Stimulated activated CD4-positive, alpha-beta T cell treated with anti-CD3 and anti-CD28 coated beads, Interleukin-1b, Interleukin-23, amount 100 ng/mL, for 1 hour (primary cell): ENCODE results near the gene RGS2.
A peak's percentile ranks its signal among the peaks of the same experiment; 100 is the strongest.

ENCODE experiments used
- DNase-seq, 2 donors: peaks; one replicate each; pipeline ENCODE4 v3.0.0-alpha.2; 2020; ENCODE audit warnings: low read depth in 2 of 2

RGS2 gene, protein sequence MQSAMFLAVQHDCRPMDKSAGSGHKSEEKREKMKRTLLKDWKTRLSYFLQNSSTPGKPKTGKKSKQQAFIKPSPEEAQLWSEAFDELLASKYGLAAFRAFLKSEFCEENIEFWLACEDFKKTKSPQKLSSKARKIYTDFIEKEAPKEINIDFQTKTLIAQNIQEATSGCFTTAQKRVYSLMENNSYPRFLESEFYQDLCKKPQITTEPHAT

DNA sequence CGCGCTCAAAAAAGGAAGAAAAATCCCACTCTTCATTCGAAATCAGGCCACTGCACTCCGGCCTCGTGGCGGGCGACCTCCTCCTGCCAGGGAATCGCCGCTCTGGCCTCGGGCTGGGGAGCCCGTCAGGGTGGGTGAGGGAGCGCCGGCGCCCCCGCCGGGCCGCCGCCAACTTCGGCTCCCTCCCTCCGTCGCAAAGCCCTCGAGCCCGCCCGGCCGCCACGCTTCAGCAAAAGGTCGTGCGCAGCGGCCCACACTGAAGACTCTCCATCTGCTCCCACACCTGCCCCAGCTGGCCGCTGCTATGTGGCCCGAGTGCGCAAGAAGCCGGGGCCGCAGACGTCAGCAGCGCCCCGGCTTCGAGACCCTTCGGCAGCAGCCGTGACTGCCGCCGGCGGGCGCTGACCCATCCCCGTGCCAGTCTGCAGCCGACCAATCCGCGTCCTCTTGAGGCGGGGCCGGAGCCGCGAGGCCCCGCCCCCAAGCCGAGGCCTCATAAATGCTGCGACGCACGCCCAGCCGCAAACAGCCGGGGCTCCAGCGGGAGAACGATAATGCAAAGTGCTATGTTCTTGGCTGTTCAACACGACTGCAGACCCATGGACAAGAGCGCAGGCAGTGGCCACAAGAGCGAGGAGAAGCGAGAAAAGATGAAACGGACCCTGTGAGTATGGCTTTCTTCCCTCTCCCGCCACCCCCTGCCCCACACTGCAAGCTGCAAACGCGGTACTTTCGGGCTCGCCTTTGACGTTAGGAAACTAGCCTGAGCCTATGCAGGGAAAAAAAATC lies at the start of gene RGS2:
TSS of gene RGS2 (plus strand) at position 522 of the 789 bp plus-strand sequence. CDS start at position 555, 33 bp downstream.
- DNase-seq, result peak; percentile 72 to 73

DNA sequence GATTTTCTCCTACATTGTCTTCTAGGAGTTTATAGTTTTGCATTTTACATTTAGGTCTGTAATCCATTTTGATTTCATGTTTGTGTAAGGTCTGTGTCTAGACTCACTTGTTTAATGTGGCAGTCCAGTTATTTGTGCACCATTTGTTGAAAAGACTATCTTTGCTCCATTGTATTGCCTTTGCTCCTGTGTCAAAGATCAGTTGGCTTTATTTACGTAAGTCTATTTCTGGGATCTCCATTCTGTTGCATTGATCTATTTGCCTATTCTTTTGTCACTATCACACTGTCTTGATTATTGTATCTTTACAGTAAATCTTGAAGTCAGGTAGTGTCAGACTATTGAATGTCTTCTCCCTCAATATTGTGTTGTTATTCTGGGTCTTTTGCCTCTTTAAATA lies 49.7 kb upstream of the RGS2 start:
- no peak for DNase-seq

DNA sequence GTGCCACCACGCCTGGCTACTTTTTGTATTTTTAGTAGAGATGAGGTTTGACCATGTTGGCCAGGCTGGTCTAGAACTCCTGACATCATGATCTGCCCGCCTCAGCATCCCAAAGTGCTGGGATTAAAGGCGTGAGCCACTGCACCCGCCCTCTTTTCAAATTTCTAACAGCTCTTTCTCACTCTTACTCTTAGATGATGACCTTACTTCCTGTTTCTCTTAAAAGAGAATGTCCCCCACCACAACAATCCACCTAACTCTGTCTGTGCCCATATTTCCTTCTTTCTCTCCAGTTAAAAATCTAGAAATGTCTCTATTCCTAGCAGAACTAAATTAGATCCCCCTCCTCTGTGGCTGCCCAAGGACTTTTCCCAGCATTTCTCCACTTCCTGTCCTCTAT lies 46.6 kb upstream of the RGS2 start:
- DNase-seq, result no peak

DNA sequence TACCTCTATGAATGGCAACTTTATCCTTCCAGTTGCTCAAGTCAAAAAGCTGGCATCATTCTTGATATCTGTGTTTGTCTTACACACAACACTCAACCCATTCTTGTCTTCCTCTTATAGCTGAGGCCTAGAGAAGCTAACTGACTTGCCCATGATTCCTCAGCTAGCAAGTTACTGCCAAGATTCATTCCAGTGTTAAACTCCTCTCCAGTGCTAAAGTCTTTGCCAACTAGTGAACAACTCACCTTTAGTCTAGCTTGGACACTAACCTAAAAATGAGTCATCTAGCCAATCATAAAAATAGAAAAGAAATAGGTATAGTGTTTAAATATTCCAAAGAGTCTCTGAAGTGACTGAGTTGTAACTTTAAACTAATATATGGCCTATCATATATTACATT lies 45.6 kb upstream of the RGS2 start:
- DNase-seq, result no peak

DNA sequence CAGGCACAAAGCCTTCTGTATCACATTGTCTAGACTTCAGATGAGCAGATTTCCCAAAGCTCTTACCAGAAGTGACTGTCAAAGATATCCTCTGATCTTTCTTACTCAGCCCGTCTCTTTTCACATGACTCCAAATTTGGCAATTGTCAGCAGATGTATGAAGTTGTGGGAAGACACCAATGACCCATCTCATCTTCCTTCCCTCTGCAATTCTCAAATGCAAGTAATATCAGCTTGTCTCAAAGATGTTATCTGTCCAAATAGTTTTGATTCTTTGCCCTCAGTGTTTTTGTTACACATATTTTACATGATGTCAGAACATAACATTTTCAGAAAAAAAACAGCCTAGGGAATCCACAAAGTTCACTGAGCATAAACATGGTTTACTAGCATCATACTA lies 45.1 kb upstream of the RGS2 start:
- DNase-seq, result no peak

DNA sequence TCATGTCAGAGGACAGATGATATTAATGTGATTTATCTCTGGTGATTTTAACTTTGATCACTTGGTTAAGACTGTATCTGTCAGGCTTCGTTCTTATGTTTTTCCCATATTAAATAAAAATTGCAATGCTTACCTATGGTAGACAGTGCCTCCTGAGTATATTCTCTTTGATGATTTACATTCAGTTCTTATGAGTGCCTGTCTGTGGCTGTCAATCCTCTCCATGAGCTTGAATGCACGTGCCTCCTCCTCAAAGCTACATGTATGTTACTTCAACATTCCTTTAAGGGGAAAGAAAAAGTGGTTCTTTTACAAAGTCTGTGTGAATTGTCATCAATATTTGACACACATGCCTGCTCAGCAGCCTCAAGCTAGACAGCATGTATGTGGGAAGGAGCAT lies 44.2 kb upstream of the RGS2 start:
- DNase-seq, result no peak

DNA sequence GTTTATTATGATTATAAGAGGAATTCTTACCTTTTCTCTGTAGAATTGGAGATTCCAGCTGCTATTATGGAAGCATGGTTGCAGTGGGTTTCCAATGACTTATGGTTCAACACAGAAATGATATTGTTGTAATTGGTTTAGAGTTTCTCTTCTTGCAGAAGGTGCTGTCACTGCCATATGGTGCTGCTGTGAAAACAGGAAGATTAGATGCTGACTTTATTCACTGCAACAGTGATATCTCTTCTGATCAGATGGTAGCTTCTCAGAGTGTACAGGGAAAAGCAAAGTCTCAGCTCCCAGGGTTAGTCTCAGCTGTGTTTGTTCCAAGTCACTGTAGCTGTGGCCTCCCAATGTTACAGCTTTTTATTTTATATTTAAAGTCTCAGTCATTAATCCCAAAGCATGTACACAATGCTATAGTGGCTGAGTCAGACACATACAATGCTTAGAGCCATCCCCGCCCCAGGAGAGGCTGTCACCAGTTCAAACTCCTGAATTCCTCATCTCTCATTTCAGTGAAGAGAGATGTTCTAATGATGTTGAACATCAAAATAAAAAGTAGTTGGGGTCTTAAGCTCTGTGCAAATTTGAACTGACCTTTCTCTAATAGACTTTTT lies 42.7 kb upstream of the RGS2 start:
- DNase-seq, result no peak

DNA sequence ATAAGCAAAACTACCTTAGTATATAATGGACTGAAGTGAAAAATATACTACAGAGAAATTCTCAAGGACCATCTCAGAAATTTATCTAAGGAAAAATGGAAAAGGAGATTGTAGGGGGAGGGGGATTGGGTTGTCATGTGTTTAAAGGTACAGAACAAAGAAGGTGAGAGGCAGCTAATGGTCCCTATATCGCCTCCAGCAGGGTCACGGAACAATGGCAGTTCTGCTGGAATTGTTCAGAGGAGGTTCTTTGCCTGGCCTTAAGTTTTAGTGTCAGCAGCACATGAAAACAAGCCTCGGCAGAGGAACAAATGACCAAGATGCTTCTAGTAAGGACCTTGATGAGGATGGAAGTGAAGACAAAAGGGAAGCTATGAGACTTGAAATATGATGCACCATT lies 42.0 kb upstream of the RGS2 start:
- DNase-seq, result no peak

DNA sequence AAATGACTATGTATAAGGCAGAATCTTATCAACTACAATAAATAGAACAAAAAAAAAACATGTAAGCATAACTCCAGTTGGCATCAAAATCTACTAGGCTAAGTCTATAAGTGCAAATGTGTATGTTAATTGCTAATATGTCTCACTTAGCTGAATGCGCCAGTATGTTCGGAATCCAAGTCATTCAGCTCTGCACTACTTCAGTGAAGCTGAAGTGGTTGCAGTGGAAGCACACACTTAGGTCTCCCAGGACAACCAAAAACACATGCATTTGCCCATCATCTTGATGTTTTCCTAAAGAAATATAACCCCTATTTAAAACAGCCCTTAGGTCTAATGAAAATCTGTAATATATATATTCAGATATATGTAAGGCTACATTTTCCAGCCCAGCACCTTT lies 41.0 kb upstream of the RGS2 start:
- DNase-seq, result no peak

DNA sequence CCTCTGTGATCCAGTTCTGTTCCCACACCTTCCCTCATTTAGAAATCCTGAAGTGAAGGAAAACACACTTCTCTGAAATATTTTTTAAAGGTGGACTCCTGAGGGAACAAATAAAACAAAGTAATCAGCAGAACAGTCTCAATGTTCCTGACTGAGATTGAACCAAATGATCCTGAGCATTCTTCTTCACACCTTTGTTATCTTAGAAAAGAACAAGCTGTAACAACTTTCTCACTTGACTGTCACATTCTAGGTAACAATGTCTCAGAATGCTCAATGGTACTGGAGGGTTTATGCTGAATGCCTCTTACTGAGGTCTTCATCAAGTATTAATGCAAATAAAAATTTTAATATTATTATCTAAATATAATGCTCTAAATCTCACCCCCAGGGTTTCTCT lies 40.4 kb upstream of the RGS2 start:
- DNase-seq, result no peak

DNA sequence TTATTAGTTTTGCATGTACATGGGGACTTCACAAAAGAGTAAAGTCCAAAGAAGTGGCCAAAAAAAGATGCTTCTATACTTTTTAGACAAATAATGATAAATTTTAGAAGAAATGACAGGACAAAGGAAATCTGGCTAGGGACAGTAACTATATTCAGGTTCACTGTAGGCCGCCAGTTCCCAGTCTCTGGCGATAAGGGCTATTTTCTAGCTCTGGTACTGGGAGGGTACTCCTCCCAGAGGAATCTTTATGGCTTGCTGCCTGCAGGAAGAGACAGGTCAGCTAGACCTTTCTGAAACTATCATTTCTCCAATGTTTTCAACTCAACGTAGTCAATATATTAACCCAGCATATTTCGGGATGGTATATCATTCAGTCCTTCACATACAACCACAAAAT lies 37.5 kb upstream of the RGS2 start:
- DNase-seq, result no peak

DNA sequence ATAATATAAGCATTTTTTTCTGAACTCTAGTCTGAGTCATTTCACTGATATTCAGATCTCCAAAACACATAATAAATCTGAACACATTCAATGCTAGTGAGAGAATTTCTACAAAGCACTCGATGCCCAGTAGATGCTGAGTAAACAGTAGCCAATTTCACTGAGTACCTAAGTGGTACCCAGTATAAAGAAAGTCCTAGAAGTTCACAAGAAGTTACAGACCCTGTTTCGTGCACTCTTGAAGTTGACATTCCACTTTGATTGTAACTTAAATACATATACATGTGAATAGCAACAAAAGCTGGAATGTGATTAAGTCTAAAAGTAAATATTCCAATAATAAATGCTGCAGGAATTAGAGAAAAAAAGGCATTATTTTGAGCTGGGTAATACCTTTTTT lies 33.2 kb upstream of the RGS2 start:
- DNase-seq, result no peak

DNA sequence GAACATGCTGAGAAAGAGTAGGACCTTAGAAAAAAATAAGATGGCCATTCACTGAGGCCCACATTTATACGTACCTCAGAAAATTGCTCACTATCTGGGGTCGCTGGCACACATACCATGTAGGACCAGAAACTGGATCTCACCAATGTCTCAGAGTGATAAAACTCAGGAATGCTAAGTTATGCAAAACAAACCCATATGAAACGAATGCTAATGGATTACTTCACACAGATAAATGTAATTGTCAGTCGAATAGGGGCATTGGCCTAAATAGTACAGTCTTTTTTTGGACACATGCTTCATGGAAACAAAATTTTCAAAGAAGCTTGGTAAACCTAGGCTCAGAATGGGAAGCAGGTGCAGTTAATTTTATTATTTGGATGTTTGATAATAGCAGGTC lies 32.6 kb upstream of the RGS2 start:
- no peak for DNase-seq

DNA sequence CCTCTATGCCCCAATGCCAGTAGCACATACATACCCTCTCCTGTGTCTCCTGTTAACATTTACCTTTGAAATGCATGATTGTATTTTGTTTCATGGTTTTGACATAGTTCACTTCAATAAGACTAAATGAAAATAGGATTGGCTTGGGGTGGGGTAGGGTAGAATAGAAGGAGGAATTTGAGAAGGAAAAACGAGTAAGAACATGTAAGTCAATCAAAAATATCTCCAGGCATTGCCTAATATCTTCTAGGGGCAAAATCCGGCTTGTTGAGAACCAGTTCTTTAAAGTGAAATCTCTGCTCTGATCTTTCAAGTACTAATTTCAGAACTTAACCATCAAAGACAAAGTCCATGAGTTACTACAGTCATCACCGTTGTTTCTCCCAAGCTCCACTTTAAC lies 31.8 kb upstream of the RGS2 start:
- no peak for DNase-seq

DNA sequence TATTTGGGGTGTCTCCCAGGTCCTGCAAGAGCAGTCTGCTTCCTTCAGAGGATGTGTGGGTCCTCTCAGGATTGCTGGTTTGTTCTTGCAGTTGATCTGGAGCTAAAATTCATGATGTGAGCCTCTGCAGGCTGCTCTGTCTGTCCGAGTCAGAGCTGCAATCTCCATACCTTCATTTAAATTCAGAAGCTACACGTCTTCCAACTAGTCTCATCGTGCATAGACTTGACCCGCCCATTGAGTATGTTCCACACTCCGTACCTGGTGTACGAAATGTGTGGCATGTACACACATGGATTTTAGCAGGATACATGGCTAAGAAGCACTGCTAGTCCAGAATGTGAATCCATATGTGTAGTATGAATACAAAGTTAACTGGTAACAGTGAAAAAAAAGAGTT lies 25.0 kb upstream of the RGS2 start:
- no peak for DNase-seq

DNA sequence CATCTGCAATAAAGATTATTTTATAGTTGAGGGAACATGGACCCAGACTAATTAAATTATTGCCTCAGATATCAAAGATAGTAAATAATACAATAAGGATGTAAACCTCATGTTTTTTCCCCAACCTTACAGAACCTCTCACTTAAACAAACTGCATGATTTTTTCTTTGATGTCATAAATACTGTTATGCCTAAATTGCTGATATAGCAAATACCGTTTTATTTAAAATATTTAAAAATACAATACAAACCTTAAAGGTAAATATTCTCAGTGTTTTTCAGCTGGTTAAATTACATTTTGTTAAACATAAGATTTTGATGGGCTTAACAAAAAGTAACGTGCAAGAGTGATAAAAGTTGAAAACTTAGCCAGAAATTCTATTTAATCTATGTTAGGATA lies 24.4 kb upstream of the RGS2 start:
- DNase-seq, result no peak

DNA sequence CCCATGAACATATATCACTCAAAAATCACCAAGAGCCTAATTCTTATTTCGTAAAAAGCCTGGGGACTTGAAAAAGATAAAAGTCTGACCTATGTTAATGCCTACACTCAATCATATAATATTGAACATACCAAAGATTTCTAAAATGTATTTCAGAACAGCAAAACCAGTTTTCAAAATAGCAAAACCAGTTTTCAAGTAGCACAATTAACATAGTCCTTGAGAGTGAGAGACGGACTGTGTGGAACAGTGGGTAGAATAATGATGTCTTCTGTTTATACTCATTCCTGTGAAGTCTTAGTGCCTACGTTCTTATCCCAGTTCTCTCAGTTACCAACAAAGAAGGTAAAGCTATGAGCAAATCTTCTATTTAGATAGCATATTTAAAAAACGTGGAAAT lies 22.3 kb upstream of the RGS2 start:
- DNase-seq, result no peak

DNA sequence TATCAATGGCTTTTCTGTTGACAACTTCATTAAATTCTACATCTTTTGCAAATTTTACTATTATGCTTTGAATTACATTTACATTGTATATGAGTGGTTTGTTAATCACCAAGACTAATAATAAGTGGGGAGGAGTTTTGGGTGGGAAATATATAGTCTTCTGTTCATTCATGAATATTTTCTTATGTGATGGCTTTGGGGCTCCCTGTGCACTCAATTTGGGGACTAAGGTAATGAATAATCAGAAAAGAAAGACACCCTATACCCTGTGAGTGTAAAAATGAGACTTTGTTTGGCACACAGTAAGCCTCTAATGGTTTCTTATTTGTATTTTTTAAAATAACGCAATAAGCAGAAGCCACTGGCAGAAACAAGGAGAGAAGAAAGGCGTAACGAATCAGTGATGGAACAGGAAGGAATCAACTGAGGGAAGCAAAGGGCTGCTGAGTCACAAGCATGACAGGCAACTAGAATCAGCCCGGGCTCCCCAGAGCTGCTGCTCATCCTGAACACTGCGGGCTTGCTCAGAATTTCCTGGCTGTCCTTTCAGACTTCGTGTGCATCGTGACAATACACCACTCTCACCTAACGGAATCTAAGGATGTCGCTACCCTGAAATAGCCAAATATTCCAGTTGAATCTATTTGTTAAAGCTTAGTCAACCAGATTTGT lies 20.8 kb upstream of the RGS2 start:
- no peak for DNase-seq

DNA sequence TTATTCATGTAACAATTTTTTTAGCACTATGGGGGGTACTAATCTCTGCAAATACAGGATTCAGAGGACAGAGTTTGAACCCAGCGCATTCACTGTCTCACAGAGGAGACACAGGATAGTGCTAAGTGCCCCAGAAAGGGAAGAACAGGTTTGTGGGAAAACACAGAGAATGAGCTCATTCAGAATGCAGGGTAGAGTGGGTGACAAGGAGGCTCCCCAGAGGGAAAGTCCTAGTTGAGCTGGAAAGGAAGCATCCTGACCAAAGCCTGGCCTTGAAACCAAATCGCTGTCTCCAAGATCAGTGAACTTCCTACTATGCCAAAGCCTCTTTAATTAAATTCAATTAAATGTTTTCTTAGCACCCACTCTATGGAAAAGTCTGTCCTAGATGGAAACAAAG lies 19.0 kb upstream of the RGS2 start:
- no peak for DNase-seq

DNA sequence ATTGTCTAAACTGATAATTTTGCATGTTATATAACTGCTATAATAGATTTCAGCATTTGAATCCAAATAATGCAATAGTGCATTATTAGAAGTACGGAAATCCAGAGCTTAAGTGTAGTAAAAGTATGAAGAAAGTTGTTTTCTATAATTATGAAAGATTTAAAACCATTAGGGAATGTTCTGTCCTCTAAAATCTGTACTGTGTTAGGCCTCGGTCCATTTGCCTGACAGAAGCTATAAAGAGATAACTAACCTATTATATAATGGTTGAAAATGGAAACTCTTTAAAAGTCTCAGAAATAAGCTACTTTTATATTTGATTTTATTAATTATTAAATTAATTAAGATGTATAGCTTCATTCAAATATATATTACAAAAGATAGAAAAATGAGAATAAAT lies 16.2 kb upstream of the RGS2 start:
- DNase-seq, result no peak

DNA sequence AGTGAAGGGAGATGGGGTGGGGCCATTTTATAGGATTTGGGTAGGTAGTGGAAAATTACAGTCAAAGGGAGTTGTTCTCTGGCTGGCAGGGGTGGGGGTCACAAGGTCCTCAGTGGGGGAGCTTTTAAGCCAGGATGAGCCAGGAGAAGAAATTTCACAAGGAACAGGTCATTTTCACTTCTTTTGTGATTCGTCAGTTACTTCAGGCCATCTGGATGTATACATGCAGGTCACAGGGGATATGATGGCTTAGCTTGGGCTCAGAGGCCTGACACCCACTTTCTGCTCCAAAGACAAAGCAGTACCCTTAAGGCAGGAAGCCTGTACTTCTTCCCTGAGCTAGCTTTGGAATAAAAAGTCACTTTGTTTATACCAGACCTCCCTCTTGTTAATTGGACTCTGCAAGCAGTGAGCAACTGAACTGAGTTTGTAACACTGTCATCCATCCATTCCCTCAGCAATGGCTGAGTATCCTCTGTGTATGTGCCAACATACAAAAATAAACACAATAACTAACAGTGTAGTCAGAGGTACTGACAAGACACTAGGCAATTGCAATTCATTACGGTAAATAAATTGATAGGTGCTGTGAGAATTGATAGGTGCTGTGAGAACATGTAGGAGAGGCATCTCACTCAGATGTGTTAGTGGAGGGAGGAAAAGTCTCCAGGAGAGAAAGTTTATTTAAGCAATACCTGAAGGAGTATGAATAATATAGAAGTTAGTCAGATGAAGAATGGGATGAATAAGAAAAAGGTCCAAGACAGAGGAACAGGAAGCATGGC lies 14.7 kb upstream of the RGS2 start:
- no peak for DNase-seq

DNA sequence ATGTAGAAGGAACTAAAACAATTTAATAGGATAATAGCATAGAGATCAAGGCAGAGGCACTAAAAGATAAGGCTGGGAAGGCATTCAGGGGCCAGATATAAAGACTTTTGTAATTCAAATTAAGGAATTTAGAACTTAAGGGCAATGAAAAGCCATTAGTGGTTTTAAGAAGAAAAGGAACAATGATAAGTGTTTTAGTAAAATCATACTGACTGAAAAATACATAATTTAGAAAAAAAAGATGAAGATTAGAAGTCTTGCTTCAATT lies 14.1 kb upstream of the RGS2 start:
- DNase-seq, result no peak
